ENCODE results near the gene DENND6B. TPM values are rescaled to one million over a fixed set of nuclear protein-coding genes. Genes with fewer than 3 reads are reported as not detected.
"Not testable (repeated sequence)": the region's sequence is repeated elsewhere in the genome, so short reads cannot be mapped to it uniquely, and the experiment has no call there.

Gene DENND6B
- polyA plus RNA-seq (2012; ENCODE audit: low read depth, missing spikeins) = 12.4 TPM

- TF ChIP-seq TAF1 (IDR thresholded peaks at IDR 0.05; ENCODE audit: low read depth, low read length) (no peak), PAX5 (IDR thresholded peaks at IDR 0.05; ENCODE audit: insufficient read depth, low read length, severe bottlenecking) (no peak), SPI1 (IDR thresholded peaks at IDR 0.05; ENCODE audit: low read depth, low read length) (no peak), POLR2AphosphoS5 (IDR thresholded peaks at IDR 0.05; ENCODE audit: low read depth, low read length) (no peak), POLR2A (IDR thresholded peaks at IDR 0.05; ENCODE audit: low read depth, low read length) (no peak), POU2F2 (IDR thresholded peaks at IDR 0.05; ENCODE audit: low read depth, low read length) (no peak)
- FAIRE-seq = peak; percentile 96
- DNase-seq (ENCODE audit: insufficient read length, low spot score) = peak; percentile 89
Measured at GRCh38 chr22:50326956-50327710, at the start of gene DENND6B. Gene DENND6B (minus strand): TSS chr22:50327012. CDS start chr22:50326988, 24 bp downstream.

GRCh38 chr22:50376085-50376651 is 49.4 kb upstream of the DENND6B start:
- peak; percentile 94 for FAIRE-seq
- no peak for DNase-seq (ENCODE audit: insufficient read length, low spot score)
- TF ChIP-seq SPI1 (IDR thresholded peaks at IDR 0.05; ENCODE audit: low read depth, low read length) (peak; percentile 50), TAF1 (IDR thresholded peaks at IDR 0.05; ENCODE audit: low read depth, low read length) (no peak)

- FAIRE-seq = no peak
- TF ChIP-seq POU2F2 (IDR thresholded peaks at IDR 0.05; ENCODE audit: low read depth, low read length) (no peak), POLR2A (IDR thresholded peaks at IDR 0.05; ENCODE audit: low read depth, low read length) (no peak), PAX5 (IDR thresholded peaks at IDR 0.05; ENCODE audit: insufficient read depth, low read length, severe bottlenecking) (no peak), TAF1 (IDR thresholded peaks at IDR 0.05; ENCODE audit: low read depth, low read length) (no peak), POLR2AphosphoS5 (IDR thresholded peaks at IDR 0.05; ENCODE audit: low read depth, low read length) (no peak), SPI1 (IDR thresholded peaks at IDR 0.05; ENCODE audit: low read depth, low read length) (no peak)
- no peak for DNase-seq (ENCODE audit: insufficient read length, low spot score)
Measured at GRCh38 chr22:50371101-50371648, 44.4 kb upstream of the DENND6B start.

- FAIRE-seq = no peak
- no peak for TF ChIP-seq PAX5 (IDR thresholded peaks at IDR 0.05; ENCODE audit: insufficient read depth, low read length, severe bottlenecking)
- TF ChIP-seq POU2F2 (IDR thresholded peaks at IDR 0.05; ENCODE audit: low read depth, low read length) = no peak
- TF ChIP-seq POLR2AphosphoS5 (IDR thresholded peaks at IDR 0.05; ENCODE audit: low read depth, low read length) = no peak
- no peak for TF ChIP-seq SPI1 (IDR thresholded peaks at IDR 0.05; ENCODE audit: low read depth, low read length)
- no peak for TF ChIP-seq POLR2A (IDR thresholded peaks at IDR 0.05; ENCODE audit: low read depth, low read length)
- TF ChIP-seq TAF1 (IDR thresholded peaks at IDR 0.05; ENCODE audit: low read depth, low read length) = no peak
- DNase-seq (ENCODE audit: insufficient read length, low spot score) = no peak
Measured at GRCh38 chr22:50367778-50368500, 41.1 kb upstream of the DENND6B start.

GRCh38 chr22:50363803-50364194 is 37.0 kb upstream of the DENND6B start:
- not testable (repeated sequence) for DNase-seq (ENCODE audit: insufficient read length, low spot score); FAIRE-seq

GRCh38 chr22:50363166-50363802 is 36.5 kb upstream of the DENND6B start:
- FAIRE-seq = no peak
- no peak for DNase-seq (ENCODE audit: insufficient read length, low spot score)
- TF ChIP-seq SPI1 (IDR thresholded peaks at IDR 0.05; ENCODE audit: low read depth, low read length) (no peak), POLR2AphosphoS5 (IDR thresholded peaks at IDR 0.05; ENCODE audit: low read depth, low read length) (no peak), POU2F2 (IDR thresholded peaks at IDR 0.05; ENCODE audit: low read depth, low read length) (no peak), TAF1 (IDR thresholded peaks at IDR 0.05; ENCODE audit: low read depth, low read length) (no peak), PAX5 (IDR thresholded peaks at IDR 0.05; ENCODE audit: insufficient read depth, low read length, severe bottlenecking) (no peak), POLR2A (IDR thresholded peaks at IDR 0.05; ENCODE audit: low read depth, low read length) (no peak)

- TF ChIP-seq POLR2AphosphoS5 (IDR thresholded peaks at IDR 0.05; ENCODE audit: low read depth, low read length) (no peak), TAF1 (IDR thresholded peaks at IDR 0.05; ENCODE audit: low read depth, low read length) (no peak), POLR2A (IDR thresholded peaks at IDR 0.05; ENCODE audit: low read depth, low read length) (no peak), PAX5 (IDR thresholded peaks at IDR 0.05; ENCODE audit: insufficient read depth, low read length, severe bottlenecking) (no peak), SPI1 (IDR thresholded peaks at IDR 0.05; ENCODE audit: low read depth, low read length) (no peak), POU2F2 (IDR thresholded peaks at IDR 0.05; ENCODE audit: low read depth, low read length) (no peak)
- DNase-seq (ENCODE audit: insufficient read length, low spot score) (no peak), FAIRE-seq (no peak)
Measured at GRCh38 chr22:50361688-50362087, 34.9 kb upstream of the DENND6B start.

- FAIRE-seq (peak; percentile 26), DNase-seq (ENCODE audit: insufficient read length, low spot score) (no peak)
- TF ChIP-seq POLR2A (IDR thresholded peaks at IDR 0.05; ENCODE audit: low read depth, low read length) = no peak
Measured at GRCh38 chr22:50361222-50361621, 34.4 kb upstream of the DENND6B start.

GRCh38 chr22:50360578-50360977 is 33.8 kb upstream of the DENND6B start:
- DNase-seq (ENCODE audit: insufficient read length, low spot score) (no peak), FAIRE-seq (no peak)
- TF ChIP-seq SPI1 (IDR thresholded peaks at IDR 0.05; ENCODE audit: low read depth, low read length) (no peak), TAF1 (IDR thresholded peaks at IDR 0.05; ENCODE audit: low read depth, low read length) (no peak), POLR2A (IDR thresholded peaks at IDR 0.05; ENCODE audit: low read depth, low read length) (no peak), POU2F2 (IDR thresholded peaks at IDR 0.05; ENCODE audit: low read depth, low read length) (no peak), PAX5 (IDR thresholded peaks at IDR 0.05; ENCODE audit: insufficient read depth, low read length, severe bottlenecking) (no peak), POLR2AphosphoS5 (IDR thresholded peaks at IDR 0.05; ENCODE audit: low read depth, low read length) (no peak)

Data from GM12891 (cell line).